Measurements from ENCODE around the gene FTO.

Gene FTO

GRCh38 chr16:54099627-54100026 is 395.7 kb downstream of the FTO start:
- DNase-seq = no peak

- DNase-seq = no peak
Measured at GRCh38 chr16:54102888-54103866, 399.2 kb downstream of the FTO start.

- DNase-seq = no peak
Measured at GRCh38 chr16:54106057-54106456, 402.1 kb downstream of the FTO start.

GRCh38 chr16:54107583-54108202 is 403.7 kb downstream of the FTO start:
- DNase-seq = no peak

GRCh38 chr16:54110016-54110981 is 406.3 kb downstream of the FTO start:
- DNase-seq = no peak

GRCh38 chr16:54112451-54113206 is 408.7 kb downstream of the FTO start:
- no peak for DNase-seq

GRCh38 chr16:54115558-54115957 is 411.6 kb downstream of the FTO start:
- no peak for DNase-seq

GRCh38 chr16:54116124-54116655 is 412.2 kb downstream of the FTO start:
- no peak for DNase-seq

- no peak for DNase-seq
Measured at GRCh38 chr16:54118846-54119245, 414.9 kb downstream of the FTO start.

GRCh38 chr16:54120846-54121480 is 417.0 kb downstream of the FTO start:
- DNase-seq = no peak

- DNase-seq = no peak
Measured at GRCh38 chr16:54121539-54122295, 417.8 kb downstream of the FTO start.

- DNase-seq = no peak
Measured at GRCh38 chr16:54123766-54124165, 419.8 kb downstream of the FTO start.

GRCh38 chr16:54125751-54126655 is 422.0 kb downstream of the FTO start:
- no peak for DNase-seq

- DNase-seq = no peak
Measured at GRCh38 chr16:54126907-54127306, 423.0 kb downstream of the FTO start.

GRCh38 chr16:54128629-54129234 is 424.8 kb downstream of the FTO start:
- no peak for DNase-seq

GRCh38 chr16:54129810-54130209 is 425.9 kb downstream of the FTO start:
- DNase-seq = no peak

- DNase-seq = no peak
Measured at GRCh38 chr16:54135361-54136275, 431.7 kb downstream of the FTO start.

- no peak for DNase-seq
Measured at GRCh38 chr16:54136276-54136625, 432.3 kb downstream of the FTO start.

Measured in NCI-H446 (cell line).